ENCODE data around the gene LCE1F.

GRCh38 chr1:152806576-152806975 lies 31.6 kb downstream of the LCE1F start, which contains the start of gene LCE1C:
- TF ChIP-seq, protein P1, sequence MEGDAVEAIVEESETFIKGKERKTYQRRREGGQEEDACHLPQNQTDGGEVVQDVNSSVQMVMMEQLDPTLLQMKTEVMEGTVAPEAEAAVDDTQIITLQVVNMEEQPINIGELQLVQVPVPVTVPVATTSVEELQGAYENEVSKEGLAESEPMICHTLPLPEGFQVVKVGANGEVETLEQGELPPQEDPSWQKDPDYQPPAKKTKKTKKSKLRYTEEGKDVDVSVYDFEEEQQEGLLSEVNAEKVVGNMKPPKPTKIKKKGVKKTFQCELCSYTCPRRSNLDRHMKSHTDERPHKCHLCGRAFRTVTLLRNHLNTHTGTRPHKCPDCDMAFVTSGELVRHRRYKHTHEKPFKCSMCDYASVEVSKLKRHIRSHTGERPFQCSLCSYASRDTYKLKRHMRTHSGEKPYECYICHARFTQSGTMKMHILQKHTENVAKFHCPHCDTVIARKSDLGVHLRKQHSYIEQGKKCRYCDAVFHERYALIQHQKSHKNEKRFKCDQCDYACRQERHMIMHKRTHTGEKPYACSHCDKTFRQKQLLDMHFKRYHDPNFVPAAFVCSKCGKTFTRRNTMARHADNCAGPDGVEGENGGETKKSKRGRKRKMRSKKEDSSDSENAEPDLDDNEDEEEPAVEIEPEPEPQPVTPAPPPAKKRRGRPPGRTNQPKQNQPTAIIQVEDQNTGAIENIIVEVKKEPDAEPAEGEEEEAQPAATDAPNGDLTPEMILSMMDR (IDR thresholded peaks at IDR 0.05) = no peak
- no peak for TF ChIP-seq EZH2phosphoT487 (IDR thresholded peaks at IDR 0.05)

All from neural progenitor cell (in vitro differentiated cells).